Adipocyte (in vitro differentiated cells): ENCODE results near the gene FKBP1A.

ENCODE experiments used
- DNase-seq: peaks from one replicate; pipeline ENCODE4 v3.0.0-alpha.2; 2015; ENCODE audit warnings: low read depth
- H3K27me3 ChIP-seq: replicated peaks from 2 replicates; pipeline ENCODE4 v1.7.0; 2013; ENCODE audit warnings: mild to moderate bottlenecking, low read length, moderate library complexity; ENCODE audit not compliant: control insufficient read depth, insufficient read depth
- H3K36me3 ChIP-seq: 2 replicates; pipeline ENCODE4 v1.7.0; 2013; ENCODE audit warnings: low read length, mild to moderate bottlenecking, moderate library complexity; ENCODE audit not compliant: control insufficient read depth, insufficient read depth, severe bottlenecking
- H3K4me1 ChIP-seq: 2 replicates; pipeline ENCODE4 v1.7.0; 2013; ENCODE audit warnings: mild to moderate bottlenecking, low read length, moderate library complexity; ENCODE audit not compliant: control insufficient read depth, insufficient read depth
- H3K4me3 ChIP-seq: 2 replicates; pipeline ENCODE4 v1.7.0; 2013; ENCODE audit warnings: mild to moderate bottlenecking, low read length, moderate library complexity
- H3K9ac ChIP-seq: 2 replicates; pipeline ENCODE4 v1.7.0; 2013; ENCODE audit warnings: mild to moderate bottlenecking, low read length, moderate library complexity
- H3K9me3 ChIP-seq: 2 replicates; pipeline ENCODE4 v1.7.0; 2013; ENCODE audit warnings: mild to moderate bottlenecking, low read length, moderate library complexity; ENCODE audit not compliant: control insufficient read depth

The FKBP1A gene

GRCh38 chr20:1392693-1393506 is at the start of gene FKBP1A:
Gene FKBP1A, minus strand, starts transcription at chr20:1393054. Its CDS starts 56 bp downstream, at chr20:1392998.
- peak within 1 kb of the TSS; percentile 98 for H3K4me3 ChIP-seq

GRCh38 chr20:1442304-1442703 is 49.5 kb upstream of the FKBP1A start:
- no peak overlapping the region for H3K4me3 ChIP-seq
- H3K4me1 ChIP-seq = no peaks in the 10 kb centered on the region
- H3K9ac ChIP-seq = no peak overlapping the region
- no peaks in the 10 kb centered on the region for H3K9me3 ChIP-seq
- no peaks in the 10 kb centered on the region for H3K27me3 ChIP-seq
- H3K36me3 ChIP-seq = peaks cover 58% of the 10 kb centered on the region
- no peak for DNase-seq

More at GRCh38 chr20:1392693-1393506, at the start of gene FKBP1A:
- Histone ChIP-seq H3K9ac (peak within 1 kb of the TSS; percentile 94), H3K27me3 (peaks cover 11% of the 10 kb centered on the region), H3K36me3 (no peaks in the 10 kb centered on the region), H3K9me3 (no peaks in the 10 kb centered on the region), H3K4me1 (peaks cover 46% of the 10 kb centered on the region)
- peak; percentile 96 for DNase-seq

- DNase-seq = no peak
- no peak overlapping the region for H3K4me3 ChIP-seq
- H3K4me1 ChIP-seq = no peaks in the 10 kb centered on the region
- no peaks in the 10 kb centered on the region for H3K27me3 ChIP-seq
- no peak overlapping the region for H3K9ac ChIP-seq
- H3K9me3 ChIP-seq = no peaks in the 10 kb centered on the region
- H3K36me3 ChIP-seq = peaks cover 47% of the 10 kb centered on the region
Observed at GRCh38 chr20:1441133-1441532, 48.3 kb upstream of the FKBP1A start.

GRCh38 chr20:1440024-1440423 is 47.2 kb upstream of the FKBP1A start:
- no peak overlapping the region for H3K4me3 ChIP-seq
- H3K9me3 ChIP-seq = no peaks in the 10 kb centered on the region
- no peak for DNase-seq
- no peak overlapping the region for H3K9ac ChIP-seq
- no peaks in the 10 kb centered on the region for H3K4me1 ChIP-seq
- H3K27me3 ChIP-seq = no peaks in the 10 kb centered on the region
- H3K36me3 ChIP-seq = peaks cover 36% of the 10 kb centered on the region

GRCh38 chr20:1438361-1438760 is 45.5 kb upstream of the FKBP1A start:
- Histone ChIP-seq H3K36me3 (peaks cover 19% of the 10 kb centered on the region), H3K9ac (no peak overlapping the region), H3K27me3 (no peaks in the 10 kb centered on the region), H3K4me1 (peaks cover 5% of the 10 kb centered on the region), H3K9me3 (no peaks in the 10 kb centered on the region), H3K4me3 (no peak overlapping the region)
- no peak for DNase-seq

GRCh38 chr20:1437235-1437904 is 44.5 kb upstream of the FKBP1A start:
- Histone ChIP-seq H3K27me3 (no peaks in the 10 kb centered on the region), H3K4me1 (peaks cover 5% of the 10 kb centered on the region), H3K9me3 (no peaks in the 10 kb centered on the region), H3K9ac (no peak overlapping the region), H3K36me3 (peaks cover 10% of the 10 kb centered on the region), H3K4me3 (no peak overlapping the region)
- peak; percentile 86 for DNase-seq

- DNase-seq = no peak
- H3K4me3 ChIP-seq = no peak overlapping the region
- H3K36me3 ChIP-seq = no peaks in the 10 kb centered on the region
- no peaks in the 10 kb centered on the region for H3K9me3 ChIP-seq
- no peak overlapping the region for H3K9ac ChIP-seq
- no peaks in the 10 kb centered on the region for H3K27me3 ChIP-seq
- peaks cover 5% of the 10 kb centered on the region for H3K4me1 ChIP-seq
Observed at GRCh38 chr20:1436263-1436662, 43.4 kb upstream of the FKBP1A start.

- no peak for DNase-seq
- Histone ChIP-seq H3K36me3 (no peaks in the 10 kb centered on the region), H3K27me3 (no peaks in the 10 kb centered on the region), H3K9ac (no peak overlapping the region), H3K9me3 (no peaks in the 10 kb centered on the region), H3K4me3 (no peak overlapping the region), H3K4me1 (peaks cover 14% of the 10 kb centered on the region)
Observed at GRCh38 chr20:1435337-1435699, 42.5 kb upstream of the FKBP1A start.

- H3K27me3 ChIP-seq = no peaks in the 10 kb centered on the region
- no peaks in the 10 kb centered on the region for H3K36me3 ChIP-seq
- no peak overlapping the region for H3K4me3 ChIP-seq
- H3K4me1 ChIP-seq = peaks cover 20% of the 10 kb centered on the region
- peak; percentile 22 for DNase-seq
- no peak overlapping the region for H3K9ac ChIP-seq
- no peaks in the 10 kb centered on the region for H3K9me3 ChIP-seq
Observed at GRCh38 chr20:1434571-1435336, 41.9 kb upstream of the FKBP1A start.

- peaks cover 25% of the 10 kb centered on the region for H3K4me1 ChIP-seq
- DNase-seq = no peak
Observed at GRCh38 chr20:1431158-1431557, 38.3 kb upstream of the FKBP1A start.

GRCh38 chr20:1430004-1430451 is 37.2 kb upstream of the FKBP1A start:
- Histone ChIP-seq H3K4me3 (peak overlapping the region; percentile 50), H3K36me3 (no peaks in the 10 kb centered on the region), H3K4me1 (peaks cover 25% of the 10 kb centered on the region), H3K9me3 (no peaks in the 10 kb centered on the region), H3K27me3 (no peaks in the 10 kb centered on the region), H3K9ac (peak overlapping the region; percentile 50)
- peak; percentile 16 for DNase-seq

More at GRCh38 chr20:1431158-1431557, 38.3 kb upstream of the FKBP1A start:
- Histone ChIP-seq H3K4me3 (no peak overlapping the region), H3K9me3 (no peaks in the 10 kb centered on the region), H3K27me3 (no peaks in the 10 kb centered on the region), H3K36me3 (no peaks in the 10 kb centered on the region), H3K9ac (peak overlapping the region; percentile 22)
